CD4-positive, alpha-beta T cell treated with Interleukin-21 for 1 hour (primary cell): ENCODE measurements around the gene IQSEC3.
"Not testable (repeated sequence)": the region's sequence is repeated elsewhere in the genome, so short reads cannot be mapped to it uniquely, and the experiment has no call there.

ENCODE experiments used
- DNase-seq: peaks from one replicate; pipeline ENCODE4 v3.0.0-alpha.2; 2020

Gene IQSEC3

GRCh38 chr12:52902-53734 lies 13.4 kb upstream of the IQSEC3 start:
- not testable (repeated sequence) for DNase-seq

- no peak for DNase-seq
Measured at GRCh38 chr12:53735-54730, 12.5 kb upstream of the IQSEC3 start.

GRCh38 chr12:54750-55535 lies 11.6 kb upstream of the IQSEC3 start:
- no peak for DNase-seq

GRCh38 chr12:56683-57346 lies 9.8 kb upstream of the IQSEC3 start:
- no peak for DNase-seq

GRCh38 chr12:57539-57938 lies 9.0 kb upstream of the IQSEC3 start:
- DNase-seq, result no peak

GRCh38 chr12:58832-59231 lies 7.7 kb upstream of the IQSEC3 start:
- DNase-seq, result no peak

GRCh38 chr12:61845-62244 lies 4.7 kb upstream of the IQSEC3 start:
- not testable (repeated sequence) for DNase-seq

GRCh38 chr12:65491-66063 lies 990 bp upstream of the IQSEC3 start:
- not testable (repeated sequence) for DNase-seq

- DNase-seq, result peak; percentile 13
Measured at GRCh38 chr12:66782-67504, 376 bp downstream of the IQSEC3 start.

GRCh38 chr12:69677-70076 lies 3.1 kb downstream of the IQSEC3 start:
- not testable (repeated sequence) for DNase-seq

GRCh38 chr12:70541-70940 lies 4.0 kb downstream of the IQSEC3 start:
- not testable (repeated sequence) for DNase-seq

- not testable (repeated sequence) for DNase-seq
Measured at GRCh38 chr12:72018-72417, 5.5 kb downstream of the IQSEC3 start.

- not testable (repeated sequence) for DNase-seq
Measured at GRCh38 chr12:74420-75190, 8.0 kb downstream of the IQSEC3 start.

- not testable (repeated sequence) for DNase-seq
Measured at GRCh38 chr12:75541-75940, 9.0 kb downstream of the IQSEC3 start.

GRCh38 chr12:76102-76501 lies 9.5 kb downstream of the IQSEC3 start:
- not testable (repeated sequence) for DNase-seq

GRCh38 chr12:76551-76950 lies 10.0 kb downstream of the IQSEC3 start:
- DNase-seq, result not testable (repeated sequence)

GRCh38 chr12:77101-77719 lies 10.6 kb downstream of the IQSEC3 start:
- DNase-seq, result not testable (repeated sequence)

- DNase-seq, result not testable (repeated sequence)
Measured at GRCh38 chr12:77769-78383, 11.3 kb downstream of the IQSEC3 start.

GRCh38 chr12:78981-79380 lies 12.4 kb downstream of the IQSEC3 start:
- DNase-seq, result no peak
